Colonic mucosa (tissue), 4 donors: ENCODE data around the gene SRD5A3. TPM values are rescaled to one million over a fixed set of nuclear protein-coding genes. Genes with fewer than 3 reads are reported as not detected.
A peak's percentile ranks its signal among the peaks of the same experiment; 100 is the strongest.
"Not testable (repeated sequence)": the region's sequence is repeated elsewhere in the genome, so short reads cannot be mapped to it uniquely, and the experiment has no call there.

Experiments used
- DNase-seq: peaks from one replicate; pipeline ENCODE4 v3.0.0-alpha.2; 2020
- H3K27ac ChIP-seq: fragments of 200-600 bp; one replicate; pipeline ENCODE4 v1.8.0; 2021
- H3K27me3 ChIP-seq: fragments of 200-600 bp; one replicate; pipeline ENCODE4 v1.8.0; 2021
- H3K36me3 ChIP-seq: fragments of 200-600 bp; one replicate; pipeline ENCODE4 v1.8.0; 2021
- H3K4me1 ChIP-seq: fragments of 200-600 bp; one replicate; pipeline ENCODE4 v1.8.0; 2021; ENCODE audit warnings: mild to moderate bottlenecking
- H3K4me3 ChIP-seq: fragments of 200-600 bp; one replicate; pipeline ENCODE4 v1.8.0; 2021
- H3K9ac ChIP-seq, 2 donors: one replicate each; pipeline ENCODE4 v1.7.0; 2013; ENCODE audit warnings: control low read depth in 2 of 2, low read depth in 2 of 2, low read length in 2 of 2
- H3K9me3 ChIP-seq: fragments of 200-600 bp; one replicate; pipeline ENCODE4 v1.8.0; 2021
- intact Hi-C: fragments of 100-400 bp; cut with DNase I; formaldehyde crosslinking; loops from one replicate; pipeline ENCODE4 v1.14.1; 2022
- total RNA-seq, 2 donors: library from RNA; stranded (reverse); fragmentation: NEBNext Ultra II Directional in 1 of 2; extraction: Animal tissue kit (Norgen Biotek cat#: 25700) in 1 of 2; gene quantifications; one replicate each; pipeline ENCODE4 v1.2.1, GENCODE V29; 2021
- TF ChIP-seq, protein P1 (sequence below): fragments of 200-600 bp; IDR thresholded peaks from one replicate; pipeline ENCODE4 v1.8.0; 2022; ENCODE audit warnings: antibody characterized with exemption, mild to moderate bottlenecking
- donor health status: healthy.
- donor health status: DM: no; HTN: no; CAD: no.
- donor health status: DM: no; HTN: no; CAD: no.

Gene SRD5A3
- total RNA-seq, 2 donors from 2014 or later, result 18.8 to 22.2 TPM

DNA sequence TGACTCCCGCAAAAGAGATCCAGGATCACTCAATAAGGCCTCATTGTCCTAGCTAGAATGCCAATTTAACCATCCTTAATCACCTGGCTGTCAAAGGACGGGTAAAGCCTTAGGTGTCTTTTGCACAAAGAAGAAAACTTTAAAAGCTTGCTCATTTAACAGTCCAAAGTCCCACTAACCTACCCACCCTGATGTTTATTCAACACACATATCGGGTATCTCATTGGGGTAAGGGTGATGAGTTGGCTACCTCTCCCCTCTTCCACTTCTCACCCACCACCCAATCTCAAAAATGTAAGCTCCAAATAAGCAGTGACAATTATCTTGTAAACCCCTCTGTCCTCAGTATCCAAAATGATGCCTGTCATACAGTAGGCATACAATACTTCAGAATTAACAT, 988 bp upstream of the SRD5A3 start:
- Histone ChIP-seq H3K9me3 (no peaks in the 10 kb centered on the region), H3K4me1 (no peaks in the 10 kb centered on the region), H3K27me3 (no peaks in the 10 kb centered on the region), H3K9ac (no peak overlapping the region), H3K27ac (no peak overlapping the region), H3K4me3 (no peak overlapping the region), H3K36me3 (no peaks in the 10 kb centered on the region)
- TF ChIP-seq, protein P1, sequence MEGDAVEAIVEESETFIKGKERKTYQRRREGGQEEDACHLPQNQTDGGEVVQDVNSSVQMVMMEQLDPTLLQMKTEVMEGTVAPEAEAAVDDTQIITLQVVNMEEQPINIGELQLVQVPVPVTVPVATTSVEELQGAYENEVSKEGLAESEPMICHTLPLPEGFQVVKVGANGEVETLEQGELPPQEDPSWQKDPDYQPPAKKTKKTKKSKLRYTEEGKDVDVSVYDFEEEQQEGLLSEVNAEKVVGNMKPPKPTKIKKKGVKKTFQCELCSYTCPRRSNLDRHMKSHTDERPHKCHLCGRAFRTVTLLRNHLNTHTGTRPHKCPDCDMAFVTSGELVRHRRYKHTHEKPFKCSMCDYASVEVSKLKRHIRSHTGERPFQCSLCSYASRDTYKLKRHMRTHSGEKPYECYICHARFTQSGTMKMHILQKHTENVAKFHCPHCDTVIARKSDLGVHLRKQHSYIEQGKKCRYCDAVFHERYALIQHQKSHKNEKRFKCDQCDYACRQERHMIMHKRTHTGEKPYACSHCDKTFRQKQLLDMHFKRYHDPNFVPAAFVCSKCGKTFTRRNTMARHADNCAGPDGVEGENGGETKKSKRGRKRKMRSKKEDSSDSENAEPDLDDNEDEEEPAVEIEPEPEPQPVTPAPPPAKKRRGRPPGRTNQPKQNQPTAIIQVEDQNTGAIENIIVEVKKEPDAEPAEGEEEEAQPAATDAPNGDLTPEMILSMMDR, result no peak
- intact Hi-C loops, result loop anchor here (5.0 to 10.0 kb wide), 3 partner anchors 52 to 290 kb away; partner anchors contain the start of genes NMU and TMEM165
- DNase-seq, result no peak

DNA sequence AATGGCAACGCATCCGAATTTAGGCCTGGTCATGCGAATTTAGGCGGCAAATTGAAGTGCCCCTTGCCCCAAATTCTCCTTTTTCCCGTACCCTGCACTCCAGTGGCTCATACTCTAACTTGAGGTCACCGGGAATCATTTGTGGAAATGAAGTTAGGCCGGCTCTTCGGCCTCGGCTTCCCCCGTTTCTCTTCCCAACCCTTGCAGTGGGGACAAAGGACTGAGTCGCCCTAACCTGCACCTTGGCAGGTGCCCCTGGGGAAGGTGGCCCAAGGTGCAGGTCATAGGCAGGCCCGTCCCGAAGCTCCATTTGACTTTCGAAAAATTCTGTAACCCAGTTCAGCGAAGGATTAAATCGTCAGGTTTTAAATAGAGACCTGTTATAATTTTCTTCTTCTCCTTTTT, 811 bp downstream of the SRD5A3 start:
- no peak for DNase-seq
- no peaks in the 10 kb centered on the region for H3K36me3 ChIP-seq
- intact Hi-C loops, result loop anchor here (5.0 to 10.0 kb wide), 3 partner anchors 50 to 288 kb away; partner anchors contain the start of genes NMU and TMEM165
- no peaks in the 10 kb centered on the region for H3K4me1 ChIP-seq
- H3K9me3 ChIP-seq, result no peaks in the 10 kb centered on the region
- TF ChIP-seq, protein P1, result no peak
- H3K27me3 ChIP-seq, result no peaks in the 10 kb centered on the region
- peak overlapping the region; percentile 73 for H3K4me3 ChIP-seq
- H3K9ac ChIP-seq, result peak overlapping the region; percentile 78 to 83
- peak overlapping the region; percentile 97 for H3K27ac ChIP-seq

DNA sequence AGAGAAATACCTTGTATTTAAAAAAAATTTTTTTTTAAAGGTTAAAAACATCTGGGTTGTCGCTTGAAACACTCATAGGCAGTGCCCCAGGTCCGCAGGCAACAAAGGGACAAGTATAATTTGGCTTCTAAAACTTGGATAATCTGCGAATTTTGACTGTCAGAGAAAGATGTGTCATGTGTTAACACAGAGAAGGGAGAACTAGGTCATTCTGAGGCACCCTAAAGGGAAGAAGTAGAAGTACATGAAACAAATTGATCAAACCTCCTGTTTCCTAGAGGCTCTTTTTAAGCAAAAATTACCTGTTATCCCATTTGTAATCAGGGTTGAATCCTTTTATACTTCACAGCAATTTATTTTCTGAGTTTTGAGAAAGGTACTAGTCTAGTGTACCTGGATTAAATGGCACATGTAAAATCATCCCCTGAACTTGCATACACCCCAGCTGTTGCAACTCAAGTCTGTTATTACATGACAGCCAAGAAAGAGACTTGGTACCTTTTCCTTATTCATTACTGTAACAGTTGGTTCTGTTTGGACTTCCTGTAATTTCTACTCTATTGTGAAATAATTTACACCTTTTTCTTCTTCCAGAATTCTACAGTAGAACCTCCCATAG, 1.7 kb downstream of the SRD5A3 start:
- DNase-seq, result no peak
- Histone ChIP-seq H3K27ac (no peak overlapping the region), H3K9ac (no peak overlapping the region)

DNA sequence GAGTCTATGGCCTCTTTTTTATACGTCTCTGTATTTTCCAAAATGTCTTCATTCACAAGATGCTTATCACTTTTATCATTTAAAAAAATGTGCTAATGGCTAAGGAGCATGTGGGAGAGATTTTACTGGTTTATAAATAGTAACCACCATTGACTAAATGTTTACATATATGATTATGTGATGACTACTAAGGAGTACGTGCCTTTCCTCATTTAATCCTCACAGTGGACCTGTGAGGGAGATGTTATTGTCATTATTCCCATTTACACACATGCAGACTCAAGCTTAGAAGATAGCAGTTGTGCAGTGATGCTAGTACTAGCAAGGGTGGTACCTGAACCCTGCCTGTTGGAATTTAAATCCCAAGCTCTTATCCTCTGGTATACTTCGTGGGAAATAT, 2.4 kb downstream of the SRD5A3 start:
- DNase-seq, result no peak
- intact Hi-C loops, result loop anchor here (5.0 to 10.0 kb wide), 3 partner anchors 49 to 286 kb away; partner anchors contain the start of genes NMU and TMEM165
- Histone ChIP-seq H3K4me1 (no peaks in the 10 kb centered on the region), H3K9ac (no peak overlapping the region), H3K36me3 (no peaks in the 10 kb centered on the region), H3K27ac (no peak overlapping the region), H3K9me3 (no peaks in the 10 kb centered on the region), H3K4me3 (no peak overlapping the region), H3K27me3 (no peaks in the 10 kb centered on the region)
- TF ChIP-seq, protein P1, result no peak

More for the DNA sequence above, 1.7 kb downstream of the SRD5A3 start:
- no peaks in the 10 kb centered on the region for H3K4me1 ChIP-seq
- no peaks in the 10 kb centered on the region for H3K36me3 ChIP-seq
- H3K27me3 ChIP-seq, result no peaks in the 10 kb centered on the region
- no peak overlapping the region for H3K4me3 ChIP-seq
- intact Hi-C loops, result loop anchor here (5.0 to 10.0 kb wide), 3 partner anchors 50 to 287 kb away; partner anchors contain the start of genes NMU and TMEM165
- TF ChIP-seq, protein P1, result no peak
- no peaks in the 10 kb centered on the region for H3K9me3 ChIP-seq

DNA sequence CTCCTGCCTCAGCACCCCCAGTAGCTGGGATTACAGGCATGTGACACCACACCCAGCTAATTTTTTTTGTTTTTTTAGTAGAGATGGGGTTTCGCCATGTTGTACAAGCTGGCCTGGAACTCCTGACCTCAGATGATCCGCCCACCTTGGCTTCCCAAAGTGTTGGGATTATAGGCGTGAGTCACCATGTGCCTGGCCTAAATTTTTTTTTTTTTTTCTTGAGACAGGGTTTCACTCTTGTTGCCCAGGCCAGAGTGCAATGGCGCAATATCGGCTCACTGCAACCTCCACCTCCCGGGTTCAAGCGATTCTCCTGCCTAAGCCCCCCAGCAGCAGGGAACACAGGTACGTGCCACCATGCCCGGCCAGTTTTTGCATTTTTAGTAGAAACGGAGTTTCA, 4.8 kb downstream of the SRD5A3 start:
- H3K9ac ChIP-seq, H3K27me3 ChIP-seq, H3K36me3 ChIP-seq, intact Hi-C loops, DNase-seq, H3K4me1 ChIP-seq, H3K27ac ChIP-seq, H3K9me3 ChIP-seq, H3K4me3 ChIP-seq: not testable (repeated sequence)

DNA sequence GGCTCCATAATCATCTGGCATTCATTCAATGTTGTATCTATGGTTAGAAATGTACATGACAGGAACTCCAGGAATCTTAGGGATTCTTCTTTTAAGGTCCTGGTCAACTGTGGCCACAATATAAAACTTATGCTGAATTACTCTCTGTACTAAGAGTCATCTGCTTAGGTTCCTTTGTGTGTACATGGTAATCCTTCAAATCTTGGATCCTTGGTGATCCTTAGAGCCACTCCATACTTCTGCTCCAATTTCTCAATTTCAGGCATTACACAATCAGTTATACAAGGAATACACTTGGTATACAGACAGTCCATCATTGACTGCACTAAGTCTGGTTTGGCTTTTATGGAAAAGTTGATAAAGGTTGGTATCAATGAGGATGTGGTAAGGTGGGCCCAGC, 5.8 kb downstream of the SRD5A3 start:
- Histone ChIP-seq H3K27me3 (no peaks in the 10 kb centered on the region), H3K27ac (no peak overlapping the region), H3K4me1 (no peaks in the 10 kb centered on the region), H3K9me3 (no peaks in the 10 kb centered on the region), H3K4me3 (no peak overlapping the region), H3K9ac (no peak overlapping the region), H3K36me3 (no peaks in the 10 kb centered on the region)
- TF ChIP-seq, protein P1, result no peak
- no peak for DNase-seq
- intact Hi-C loops, result no loop called here
